HG03045 (cell line): ENCODE data around the gene HOXC10.

ENCODE experiments used
- ATAC-seq: cut with Tn5 transposase; IDR thresholded peaks from one replicate; pipeline ENCODE4 v1.9.1; 2021; ENCODE audit warnings: mild to moderate bottlenecking, moderate library complexity; ENCODE audit not compliant: unreplicated experiment

HOXC10 gene

GRCh38 chr12:53964315-53964713 is 20.6 kb upstream of the HOXC10 start:
- no peak for ATAC-seq

DNA sequence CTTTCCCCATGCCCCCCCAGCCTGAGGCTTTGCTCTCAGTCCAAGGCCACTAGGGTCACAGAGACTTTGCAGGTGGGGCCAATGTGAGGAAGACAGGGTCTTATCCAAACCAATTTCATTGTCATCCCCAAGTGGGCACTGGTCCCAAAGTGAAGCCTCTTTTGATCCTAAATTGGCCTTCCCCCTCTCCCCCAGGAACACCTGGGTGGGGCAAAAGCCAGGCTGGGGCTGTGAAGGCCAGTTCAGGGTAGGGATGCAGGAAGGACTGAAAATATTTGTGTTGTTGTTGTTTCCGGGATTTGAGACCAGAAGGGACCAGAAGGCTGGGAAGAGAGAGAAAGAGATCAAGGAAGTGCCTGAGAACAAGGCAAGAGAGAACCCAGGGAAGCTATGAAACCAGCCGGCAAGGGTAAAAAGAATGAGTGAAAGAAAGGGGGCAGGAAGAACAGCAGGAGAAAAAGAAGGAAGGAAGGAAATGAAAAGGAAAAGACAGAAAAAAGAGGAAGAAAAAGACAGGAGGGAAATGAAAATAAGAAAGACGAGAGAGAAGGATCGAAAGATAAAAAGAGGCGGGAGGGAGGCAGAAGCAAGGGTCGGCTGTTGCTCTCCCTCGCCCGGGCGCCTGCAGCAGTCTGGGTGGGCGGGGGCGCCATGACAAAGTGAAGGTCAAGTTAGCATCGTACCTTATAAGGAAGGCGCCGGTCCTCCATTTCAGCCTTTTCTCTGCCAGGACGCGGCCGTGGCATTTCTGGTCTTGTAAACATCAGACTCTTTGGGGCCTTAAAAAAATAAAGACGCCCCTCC is 19.5 kb upstream of the HOXC10 start:
- no peak for ATAC-seq

DNA sequence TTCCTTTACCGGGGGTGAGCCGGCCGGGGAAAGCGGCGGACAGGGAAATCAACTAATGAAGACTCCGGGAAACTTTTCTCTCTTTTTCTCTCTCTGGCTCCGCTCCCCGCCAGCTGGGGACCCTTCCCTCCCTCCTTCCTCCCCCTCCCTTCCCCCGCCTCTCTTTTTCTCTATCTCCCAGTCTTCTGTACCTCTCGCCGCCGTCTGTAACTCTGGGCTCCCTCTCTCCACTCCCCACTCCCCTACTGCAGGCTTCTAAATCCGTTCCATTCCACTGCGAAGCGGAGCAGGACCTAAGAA is 18.9 kb upstream of the HOXC10 start:
- no peak for ATAC-seq

DNA sequence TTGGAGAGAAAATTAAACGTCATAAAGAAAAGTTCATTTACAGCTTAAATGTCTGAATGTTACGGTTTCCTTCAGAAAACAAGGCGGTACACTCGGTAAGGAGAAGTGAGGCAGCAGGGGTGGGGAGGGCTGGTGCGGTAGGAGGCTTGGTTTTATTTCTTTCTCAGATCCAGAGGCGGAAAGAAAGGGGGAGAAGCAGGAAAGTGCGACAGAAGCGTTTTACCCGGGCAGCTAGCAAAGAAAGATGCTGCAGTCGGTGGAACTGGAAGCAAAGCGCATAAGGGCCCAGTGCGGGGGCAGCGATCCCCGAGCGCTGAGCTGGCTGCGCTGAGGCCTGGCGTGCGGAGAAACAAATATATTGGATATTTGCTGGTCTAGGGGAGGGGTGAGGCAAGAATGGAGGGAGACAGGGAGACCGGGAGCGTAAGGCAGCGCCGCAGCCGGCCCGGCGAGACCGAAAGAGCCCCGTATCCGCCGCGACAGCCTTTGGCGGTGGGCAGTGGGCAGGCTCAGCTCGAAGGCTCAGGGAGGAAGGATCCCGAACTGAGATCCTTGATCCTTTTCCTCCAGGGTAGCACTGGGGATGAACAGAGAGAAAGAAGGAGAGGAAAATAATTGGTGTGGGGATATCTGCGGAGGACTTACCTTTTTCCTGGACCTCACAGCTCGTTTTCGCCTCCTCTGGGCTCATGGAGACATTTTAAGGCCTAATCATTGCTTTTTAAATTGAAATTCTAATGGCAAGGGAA is 18.4 kb upstream of the HOXC10 start:
- no peak for ATAC-seq

GRCh38 chr12:53967421-53967925 is 17.5 kb upstream of the HOXC10 start:
- ATAC-seq = no peak

- no peak for ATAC-seq
Observed at GRCh38 chr12:53968214-53969127, 16.5 kb upstream of the HOXC10 start.

DNA sequence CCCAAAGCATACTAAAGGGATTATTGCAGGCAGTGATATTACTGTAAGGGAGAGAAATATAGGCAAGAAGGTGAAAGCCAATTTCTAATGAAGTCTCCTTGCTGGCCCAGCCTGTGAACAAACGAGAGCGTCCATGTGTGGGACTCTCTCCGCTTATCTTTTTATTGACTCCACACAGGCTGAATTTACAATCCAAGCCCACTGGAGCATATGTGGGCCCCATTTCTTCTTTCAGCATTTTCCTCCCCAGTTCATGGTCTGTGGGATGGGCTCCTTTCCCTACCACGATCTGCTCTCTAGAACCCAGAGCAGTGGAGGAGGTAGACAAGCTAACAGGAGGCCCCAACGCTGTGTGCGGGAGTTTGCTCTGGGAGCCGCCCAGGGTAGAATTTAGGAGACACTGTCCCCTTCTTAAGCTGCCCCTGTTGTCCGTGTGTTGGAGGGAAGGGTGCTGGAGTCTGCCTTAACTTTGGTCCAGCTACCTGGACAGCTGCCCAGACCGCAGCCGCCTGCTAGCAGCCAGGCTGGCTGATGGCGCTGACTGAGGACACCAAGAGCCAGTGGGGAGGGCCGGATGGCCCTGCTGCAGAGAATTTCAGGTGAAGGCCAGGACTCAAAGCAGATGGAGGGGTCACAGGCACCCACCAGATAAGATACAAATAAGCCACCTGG is 15.2 kb upstream of the HOXC10 start:
- no peak for ATAC-seq

GRCh38 chr12:53970451-53970850 is 14.5 kb upstream of the HOXC10 start:
- ATAC-seq = no peak

- ATAC-seq = no peak
Observed at GRCh38 chr12:53971129-53971528, 13.8 kb upstream of the HOXC10 start.

DNA sequence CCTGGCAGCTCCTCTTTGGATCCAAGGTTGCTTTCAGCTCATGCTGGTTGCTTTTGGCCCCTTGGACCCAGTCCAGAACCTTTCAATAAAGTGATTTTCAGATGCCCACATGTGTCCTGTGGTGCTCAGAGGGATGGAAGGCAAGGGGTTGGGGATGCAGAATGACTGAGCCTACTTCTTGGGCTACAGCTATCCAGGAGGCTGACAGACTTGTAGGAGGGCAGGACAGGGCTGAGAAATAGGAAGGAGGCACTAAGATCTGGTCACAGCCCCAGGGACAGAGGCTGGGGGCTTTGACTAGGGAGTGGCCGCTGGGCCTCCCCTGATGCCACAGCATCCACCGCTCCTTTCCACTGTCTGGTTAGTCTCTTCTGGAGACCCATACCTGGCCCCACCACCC is 13.3 kb upstream of the HOXC10 start:
- no peak for ATAC-seq

DNA sequence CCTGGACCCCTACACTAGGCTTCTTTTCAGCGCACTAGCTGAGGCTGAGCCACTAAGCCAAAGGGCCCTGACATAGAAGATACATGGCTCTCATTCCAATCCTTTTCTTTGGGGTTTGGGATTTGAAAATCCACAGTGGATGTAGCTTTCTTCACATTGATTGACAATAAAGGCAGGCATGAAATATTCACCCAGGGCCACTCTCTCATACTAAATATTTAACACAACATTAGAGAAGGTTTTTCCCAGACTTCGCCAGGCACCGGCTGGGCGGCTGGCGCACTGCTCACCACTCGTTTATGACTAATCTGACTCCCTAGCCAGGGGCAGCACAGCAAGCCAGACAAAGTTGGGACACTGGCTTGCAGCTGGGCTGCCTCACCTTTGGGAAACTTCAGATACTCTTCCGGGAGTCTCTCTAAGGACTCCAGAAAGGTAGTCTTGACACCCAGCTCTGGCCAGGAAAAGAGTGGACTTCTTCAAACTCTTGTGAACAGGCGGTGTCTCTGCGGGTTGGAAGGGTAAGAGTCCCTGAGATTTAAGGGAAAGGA is 12.7 kb upstream of the HOXC10 start:
- ATAC-seq = no peak

DNA sequence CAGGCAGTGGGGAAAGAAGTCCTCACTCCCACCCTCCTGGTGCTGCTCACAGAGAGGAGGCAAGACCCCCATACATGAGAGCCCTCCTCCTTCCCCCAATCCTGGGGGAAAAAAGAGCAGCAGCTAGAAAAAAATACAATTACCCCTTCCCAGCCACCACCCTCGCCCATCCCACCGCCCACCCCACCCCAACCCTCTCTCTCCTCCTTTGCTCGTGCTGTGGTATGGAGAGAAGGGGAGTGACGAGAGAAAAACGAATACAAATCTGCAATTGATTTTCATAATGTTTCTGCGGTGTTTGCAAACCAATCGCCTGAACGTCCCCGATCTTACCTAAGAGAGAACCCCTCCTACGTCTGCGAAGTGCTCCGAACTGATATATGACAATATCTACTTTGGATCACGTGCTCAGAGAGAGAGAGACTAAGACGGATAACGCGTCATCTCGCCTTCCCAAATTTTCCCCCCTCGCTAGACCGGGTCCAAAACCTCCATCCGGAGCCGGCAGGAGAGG is 12.2 kb upstream of the HOXC10 start, which contains the start of gene HOXC11:
HOXC11 (plus strand) TSS at position 405 of the 514 bp plus-strand sequence. CDS start 116 bp downstream, outside the sequence.
- ATAC-seq = no peak

- no peak for ATAC-seq
Observed at GRCh38 chr12:53973236-53974042, 11.5 kb upstream of the HOXC10 start.

DNA sequence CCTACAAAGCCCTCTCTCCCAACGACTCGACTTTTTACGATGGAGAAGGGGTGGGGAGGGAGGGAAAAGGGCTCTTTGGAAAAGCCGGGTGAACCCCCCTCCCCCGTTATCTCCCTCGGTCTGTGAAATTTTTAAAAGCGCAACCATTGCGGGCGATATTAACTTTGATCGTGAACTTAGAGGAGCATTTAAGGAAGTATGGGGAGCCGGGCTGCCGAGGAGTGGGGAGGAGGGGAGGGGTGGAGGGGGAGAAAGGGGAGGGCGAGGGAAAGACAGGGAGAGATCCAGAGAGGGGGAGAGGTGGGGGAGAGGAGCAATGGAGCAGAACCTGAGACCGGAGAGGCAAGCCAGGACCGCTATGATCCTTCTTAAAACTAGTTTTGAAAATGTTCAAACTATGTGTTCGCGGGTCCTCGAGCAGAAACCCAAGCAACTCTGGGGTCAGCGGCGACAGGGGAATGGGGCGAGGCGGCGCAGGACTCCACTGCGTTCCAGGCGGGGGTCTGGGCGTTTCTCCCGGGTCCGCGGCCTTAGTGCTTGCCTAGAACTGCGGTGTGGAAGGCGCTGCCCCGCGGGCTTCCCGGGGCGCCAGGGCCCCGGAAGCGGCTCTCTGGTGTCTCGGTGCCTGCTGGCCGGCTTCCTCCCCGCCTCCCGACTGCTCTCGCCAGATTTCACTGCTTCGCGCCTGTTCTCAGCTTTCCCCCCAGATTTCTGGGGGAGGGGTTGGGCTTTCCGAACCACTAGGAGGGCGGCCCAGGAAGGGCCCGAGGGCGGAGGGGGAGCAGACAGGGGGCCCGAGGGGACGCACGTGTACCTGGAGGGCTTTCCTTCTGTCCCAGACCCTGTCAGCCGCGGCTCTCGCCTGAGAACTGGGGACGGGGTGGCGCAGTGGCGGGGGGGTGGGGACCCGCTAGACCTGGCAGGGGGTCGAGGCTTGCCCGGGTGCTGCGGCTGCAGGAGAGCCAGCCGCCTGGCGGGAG is 10.6 kb upstream of the HOXC10 start, which contains the start of gene HOTAIR:
HOTAIR (minus strand) TSS at position 871 of the 980 bp plus-strand sequence.
- ATAC-seq = no peak

- ATAC-seq = no peak
Observed at GRCh38 chr12:53975064-53975471, 9.9 kb upstream of the HOXC10 start.

DNA sequence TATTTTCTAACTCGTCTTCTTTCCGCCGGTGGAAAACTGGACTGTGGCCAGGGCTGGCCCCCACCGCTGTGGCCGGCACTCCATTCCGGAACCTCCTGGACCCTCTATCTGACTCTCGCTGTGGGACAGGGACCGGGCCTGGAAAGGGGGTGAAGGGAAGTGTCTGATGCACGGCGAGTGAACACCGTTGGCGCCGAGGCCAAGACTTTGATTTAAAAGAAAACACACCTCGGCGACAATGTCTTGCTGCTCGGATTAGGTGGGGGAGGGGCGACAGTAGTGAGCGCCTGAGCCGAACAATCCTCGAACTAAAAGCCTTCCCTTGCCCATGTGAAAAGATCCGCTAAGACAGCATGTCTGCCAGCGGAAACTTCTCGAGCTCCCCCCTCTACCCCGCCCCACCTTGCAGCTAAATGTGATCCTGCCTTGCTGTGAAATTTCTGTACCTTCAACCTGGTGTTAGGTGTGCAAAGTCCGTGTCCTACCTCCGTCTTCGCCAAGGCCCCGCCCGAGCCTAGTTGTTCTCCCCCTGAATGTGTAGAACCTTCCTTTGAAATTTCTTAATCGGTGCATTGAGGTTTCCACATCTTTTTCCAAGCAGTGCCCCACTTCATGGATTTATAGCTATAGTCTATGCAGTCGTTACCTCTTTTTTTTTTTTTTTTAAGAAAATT is 9.3 kb upstream of the HOXC10 start:
- ATAC-seq = no peak

GRCh38 chr12:53976172-53976822 is 8.6 kb upstream of the HOXC10 start:
- ATAC-seq = no peak
